ENCODE results near the gene MCF2L. TPM values are rescaled to one million over a fixed set of nuclear protein-coding genes. Genes with fewer than 3 reads are reported as not detected.

Gene MCF2L
- total RNA-seq, 4 donors from 2014 or later, result 12.8 to 169 (median 41.5) TPM

DNA sequence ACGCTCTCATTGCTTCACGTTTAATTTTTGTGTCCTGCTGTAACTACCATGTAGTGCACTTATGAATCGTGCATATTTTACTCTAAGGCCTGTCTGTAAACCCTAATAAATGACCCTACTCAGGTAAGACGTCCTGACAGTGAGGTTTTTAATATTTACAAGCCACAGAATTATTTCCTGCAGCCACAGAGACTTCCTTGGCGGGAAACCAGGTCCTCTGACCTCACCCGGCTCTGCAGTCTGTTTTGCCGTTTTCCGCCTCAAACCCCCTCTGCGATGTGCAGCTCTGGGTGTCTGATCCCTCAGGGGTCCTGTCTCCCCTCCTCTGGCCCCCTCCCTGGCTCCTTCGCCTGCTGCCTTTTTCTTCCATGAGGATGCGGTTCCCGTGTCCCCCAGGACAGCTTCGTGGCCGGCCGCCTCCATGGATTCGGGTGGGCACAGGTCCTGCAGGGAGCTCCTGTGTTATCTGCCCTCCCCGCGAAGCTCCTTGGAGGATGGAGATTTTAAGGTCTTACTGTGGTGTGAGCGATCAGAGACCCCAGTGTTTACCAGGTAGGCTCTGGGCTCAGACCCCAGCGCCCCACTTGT is 66.3 kb downstream of the MCF2L start:
- no peak for ATAC-seq (ENCODE audit: low FRiP score)
- DNase-seq (ENCODE audit: low spot score), result no peak
- TF ChIP-seq, protein P1, sequence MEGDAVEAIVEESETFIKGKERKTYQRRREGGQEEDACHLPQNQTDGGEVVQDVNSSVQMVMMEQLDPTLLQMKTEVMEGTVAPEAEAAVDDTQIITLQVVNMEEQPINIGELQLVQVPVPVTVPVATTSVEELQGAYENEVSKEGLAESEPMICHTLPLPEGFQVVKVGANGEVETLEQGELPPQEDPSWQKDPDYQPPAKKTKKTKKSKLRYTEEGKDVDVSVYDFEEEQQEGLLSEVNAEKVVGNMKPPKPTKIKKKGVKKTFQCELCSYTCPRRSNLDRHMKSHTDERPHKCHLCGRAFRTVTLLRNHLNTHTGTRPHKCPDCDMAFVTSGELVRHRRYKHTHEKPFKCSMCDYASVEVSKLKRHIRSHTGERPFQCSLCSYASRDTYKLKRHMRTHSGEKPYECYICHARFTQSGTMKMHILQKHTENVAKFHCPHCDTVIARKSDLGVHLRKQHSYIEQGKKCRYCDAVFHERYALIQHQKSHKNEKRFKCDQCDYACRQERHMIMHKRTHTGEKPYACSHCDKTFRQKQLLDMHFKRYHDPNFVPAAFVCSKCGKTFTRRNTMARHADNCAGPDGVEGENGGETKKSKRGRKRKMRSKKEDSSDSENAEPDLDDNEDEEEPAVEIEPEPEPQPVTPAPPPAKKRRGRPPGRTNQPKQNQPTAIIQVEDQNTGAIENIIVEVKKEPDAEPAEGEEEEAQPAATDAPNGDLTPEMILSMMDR (IDR thresholded peaks at IDR 0.05), result no peak

GRCh38 chr13:113036401-113036800 is 67.4 kb downstream of the MCF2L start:
- TF ChIP-seq, protein P1 (IDR thresholded peaks at IDR 0.05), result no peak
- ATAC-seq (ENCODE audit: low FRiP score) (no peak), DNase-seq (ENCODE audit: low spot score) (no peak)

DNA sequence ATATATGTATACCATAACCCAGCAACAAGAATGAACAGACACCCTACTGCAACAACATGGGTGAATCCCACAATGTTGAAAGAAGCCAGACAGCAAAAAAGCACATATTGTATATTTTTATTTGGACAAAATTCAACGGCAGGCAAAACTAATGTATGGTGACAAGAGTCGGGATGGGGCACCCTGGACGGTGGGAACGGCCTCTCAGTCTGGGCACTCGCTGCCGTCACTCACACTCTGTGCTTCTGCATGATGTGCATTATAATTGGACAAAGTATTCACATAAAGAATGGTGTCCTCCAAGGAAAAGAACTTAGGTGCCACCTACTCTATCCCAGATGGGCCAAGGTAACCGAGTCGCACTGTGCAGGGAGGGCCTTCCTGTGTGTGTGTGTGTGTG is 71.0 kb downstream of the MCF2L start:
- TF ChIP-seq, protein P1 (IDR thresholded peaks at IDR 0.05), result no peak
- DNase-seq (ENCODE audit: low spot score), result no peak
- ATAC-seq (ENCODE audit: low FRiP score), result no peak

- DNase-seq (ENCODE audit: low spot score), result no peak
- TF ChIP-seq, protein P1 (IDR thresholded peaks at IDR 0.05), result no peak
- no peak for ATAC-seq (ENCODE audit: low FRiP score)
Measured at GRCh38 chr13:113040597-113041292, 71.7 kb downstream of the MCF2L start.

DNA sequence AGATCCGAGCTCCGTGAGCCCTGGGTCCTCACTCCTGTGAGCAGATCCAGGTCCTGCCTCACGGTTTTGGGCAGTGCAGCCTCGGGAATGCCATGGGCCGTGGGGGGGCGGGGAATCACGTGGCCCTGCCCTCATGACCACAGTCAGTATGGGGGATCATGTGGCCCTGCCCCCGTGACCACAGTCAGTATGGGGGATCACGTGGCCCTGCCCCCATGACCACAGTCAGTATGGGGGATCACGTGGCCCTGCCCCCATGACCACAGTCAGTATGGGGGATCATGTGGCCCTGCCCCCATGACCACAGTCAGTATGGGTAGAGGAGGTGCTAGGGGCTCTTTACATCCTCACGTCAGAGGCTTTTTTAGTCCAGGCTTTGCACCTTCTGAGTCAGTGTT is 72.3 kb downstream of the MCF2L start:
- TF ChIP-seq, protein P1 (IDR thresholded peaks at IDR 0.05), result no peak
- DNase-seq (ENCODE audit: low spot score), result no peak
- no peak for ATAC-seq (ENCODE audit: low FRiP score)

- TF ChIP-seq, protein P1 (IDR thresholded peaks at IDR 0.05), result no peak
- DNase-seq (ENCODE audit: low spot score), result no peak
- ATAC-seq (ENCODE audit: low FRiP score), result no peak
Measured at GRCh38 chr13:113041896-113042295, 72.9 kb downstream of the MCF2L start.

- DNase-seq (ENCODE audit: low spot score), result no peak
- TF ChIP-seq, protein P1 (IDR thresholded peaks at IDR 0.05), result no peak
- no peak for ATAC-seq (ENCODE audit: low FRiP score)
Measured at GRCh38 chr13:113042456-113042855, 73.4 kb downstream of the MCF2L start.

Measured in omental fat pad (tissue), 4 donors.